EL (cell line): ENCODE measurements around the gene NPAS3.

ENCODE experiments used
- DNase-seq: peaks from one replicate; pipeline ENCODE4 v3.0.0-alpha.2; 2016

NPAS3 gene

GRCh38 chr14:32938719-32939253 is at the start of gene NPAS3:
Gene NPAS3 (plus strand): TSS chr14:32938879.
- DNase-seq: no peak

- peak; percentile 44 for DNase-seq
Observed at GRCh38 chr14:32896979-32897697, 41.5 kb upstream of the NPAS3 start.

- no peak for DNase-seq
Observed at GRCh38 chr14:32897698-32898064, 41.0 kb upstream of the NPAS3 start.

GRCh38 chr14:32898876-32899275 is 39.8 kb upstream of the NPAS3 start:
- DNase-seq: no peak

- no peak for DNase-seq
Observed at GRCh38 chr14:32900547-32900946, 38.1 kb upstream of the NPAS3 start.

- no peak for DNase-seq
Observed at GRCh38 chr14:32905013-32905412, 33.7 kb upstream of the NPAS3 start.

- DNase-seq: no peak
Observed at GRCh38 chr14:32906672-32907071, 32.0 kb upstream of the NPAS3 start.

- DNase-seq: no peak
Observed at GRCh38 chr14:32908196-32909084, 30.2 kb upstream of the NPAS3 start.

- no peak for DNase-seq
Observed at GRCh38 chr14:32913725-32914124, 25.0 kb upstream of the NPAS3 start.

- no peak for DNase-seq
Observed at GRCh38 chr14:32914391-32914790, 24.3 kb upstream of the NPAS3 start.

GRCh38 chr14:32920696-32921276 is 17.9 kb upstream of the NPAS3 start:
- no peak for DNase-seq

GRCh38 chr14:32925439-32925838 is 13.2 kb upstream of the NPAS3 start:
- DNase-seq: no peak

GRCh38 chr14:32932302-32932913 is 6.3 kb upstream of the NPAS3 start:
- no peak for DNase-seq

GRCh38 chr14:32932914-32933628 is 5.6 kb upstream of the NPAS3 start:
- DNase-seq: no peak

GRCh38 chr14:32933629-32934072 is 5.0 kb upstream of the NPAS3 start:
- no peak for DNase-seq

- DNase-seq: no peak
Observed at GRCh38 chr14:32934073-32934880, 4.4 kb upstream of the NPAS3 start.

- DNase-seq: no peak
Observed at GRCh38 chr14:32934881-32935633, 3.6 kb upstream of the NPAS3 start.

GRCh38 chr14:32939254-32940065 is 781 bp downstream of the NPAS3 start:
- DNase-seq: peak; percentile 52

- DNase-seq: no peak
Observed at GRCh38 chr14:32940066-32940651, 1.5 kb downstream of the NPAS3 start.
